D721Med (cell line): ENCODE results near the gene TMEM223.
A peak's percentile ranks its signal among the peaks of the same experiment; 100 is the strongest.

ENCODE experiments used
- DNase-seq: peaks from one replicate; pipeline ENCODE4 v3.0.0; 2011; ENCODE audit warnings: low spot score; ENCODE audit not compliant: insufficient read length
- FAIRE-seq: peaks from 2 replicates; lab custom pipeline; 2011; peaks lifted over from hg19 to GRCh38; lab: Jason Lieb, UNC
- TF ChIP-seq, protein P1 (sequence below): IDR thresholded peaks from 2 replicates; pipeline ENCODE4 v1.5.1; 2012; ENCODE audit warnings: mild to moderate bottlenecking, control low read depth; ENCODE audit not compliant: insufficient read depth; ENCODE audit errors: missing control alignments

Gene TMEM223

DNA sequence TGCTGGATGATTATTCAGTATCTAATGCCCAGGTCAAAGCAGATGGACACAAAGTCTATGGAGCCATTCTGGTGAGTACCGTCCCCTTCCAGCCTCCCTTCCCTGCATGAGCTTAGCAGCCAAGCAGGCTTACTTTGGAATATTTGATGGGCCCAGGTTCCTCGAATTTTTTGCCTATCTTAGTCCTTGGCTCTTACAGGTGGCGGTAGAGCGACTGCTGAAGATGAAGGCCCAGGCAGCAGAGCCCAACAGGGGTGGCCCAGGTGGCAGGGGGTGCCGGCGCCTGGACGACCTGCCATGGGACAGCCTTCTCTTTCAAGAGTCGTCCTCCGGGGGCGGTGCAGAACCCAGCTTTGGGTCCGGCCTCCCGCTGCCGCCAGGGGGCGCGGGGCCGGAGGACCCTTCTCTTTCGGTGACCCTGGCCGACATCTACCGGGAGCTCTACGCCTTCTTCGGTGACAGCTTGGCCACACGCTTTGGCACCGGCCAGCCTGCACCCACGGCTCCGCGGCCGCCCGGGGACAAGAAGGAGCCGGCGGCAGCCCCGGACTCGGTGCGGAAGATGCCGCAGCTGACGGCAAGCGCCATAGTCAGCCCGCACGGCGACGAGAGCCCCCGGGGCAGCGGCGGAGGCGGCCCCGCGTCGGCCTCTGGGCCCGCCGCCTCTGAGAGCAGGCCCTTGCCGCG is 5.3 kb downstream of the TMEM223 start:
- DNase-seq: peak; percentile 78
- FAIRE-seq: no peak
- TF ChIP-seq, protein P1, sequence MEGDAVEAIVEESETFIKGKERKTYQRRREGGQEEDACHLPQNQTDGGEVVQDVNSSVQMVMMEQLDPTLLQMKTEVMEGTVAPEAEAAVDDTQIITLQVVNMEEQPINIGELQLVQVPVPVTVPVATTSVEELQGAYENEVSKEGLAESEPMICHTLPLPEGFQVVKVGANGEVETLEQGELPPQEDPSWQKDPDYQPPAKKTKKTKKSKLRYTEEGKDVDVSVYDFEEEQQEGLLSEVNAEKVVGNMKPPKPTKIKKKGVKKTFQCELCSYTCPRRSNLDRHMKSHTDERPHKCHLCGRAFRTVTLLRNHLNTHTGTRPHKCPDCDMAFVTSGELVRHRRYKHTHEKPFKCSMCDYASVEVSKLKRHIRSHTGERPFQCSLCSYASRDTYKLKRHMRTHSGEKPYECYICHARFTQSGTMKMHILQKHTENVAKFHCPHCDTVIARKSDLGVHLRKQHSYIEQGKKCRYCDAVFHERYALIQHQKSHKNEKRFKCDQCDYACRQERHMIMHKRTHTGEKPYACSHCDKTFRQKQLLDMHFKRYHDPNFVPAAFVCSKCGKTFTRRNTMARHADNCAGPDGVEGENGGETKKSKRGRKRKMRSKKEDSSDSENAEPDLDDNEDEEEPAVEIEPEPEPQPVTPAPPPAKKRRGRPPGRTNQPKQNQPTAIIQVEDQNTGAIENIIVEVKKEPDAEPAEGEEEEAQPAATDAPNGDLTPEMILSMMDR: peak; percentile 83

DNA sequence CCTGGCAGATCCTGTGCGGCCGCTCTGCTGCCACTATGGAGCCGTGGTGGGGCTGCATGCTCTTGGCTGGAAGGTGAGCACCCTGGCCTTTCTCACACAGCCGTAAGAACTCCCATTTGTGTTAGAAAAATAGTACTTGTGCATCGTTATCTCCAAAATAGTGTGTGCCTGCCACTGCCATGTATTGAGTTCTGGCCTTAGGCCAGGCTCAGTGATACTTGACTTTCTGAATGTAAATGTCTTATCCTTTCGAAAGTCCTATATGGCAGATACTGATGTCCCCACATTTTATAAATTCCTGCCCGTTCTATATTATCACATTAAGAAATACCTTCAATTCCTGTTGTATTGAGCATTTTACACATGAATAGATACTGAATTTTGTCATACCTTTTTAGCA is 9.1 kb downstream of the TMEM223 start:
- FAIRE-seq (no peak), DNase-seq (no peak)
- TF ChIP-seq, protein P1: no peak

- DNase-seq (no peak), FAIRE-seq (no peak)
- TF ChIP-seq, protein P1: no peak
These were observed 13.4 kb downstream of the TMEM223 start for GRCh38 chr11:62778441-62778840.

GRCh38 chr11:62777389-62777788 is 14.4 kb downstream of the TMEM223 start:
- TF ChIP-seq, protein P1: no peak
- no peak for FAIRE-seq
- DNase-seq: no peak

DNA sequence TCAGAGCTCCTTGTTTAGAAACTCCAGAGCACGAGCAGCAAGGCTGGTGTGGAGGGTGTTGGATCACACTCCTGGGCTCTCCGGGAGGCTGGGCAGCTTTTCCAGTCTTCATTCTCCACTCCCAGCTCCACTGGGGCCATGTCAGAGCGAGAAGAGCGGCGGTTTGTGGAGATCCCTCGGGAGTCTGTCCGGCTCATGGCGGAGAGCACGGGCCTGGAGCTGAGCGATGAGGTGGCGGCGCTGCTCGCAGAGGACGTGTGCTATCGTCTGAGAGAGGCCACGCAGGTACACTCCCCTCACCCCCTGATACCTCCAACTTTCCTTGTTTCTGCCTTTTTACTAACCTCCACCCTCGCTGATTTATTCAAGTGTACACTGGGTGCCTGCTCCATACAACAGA is 16.2 kb downstream of the TMEM223 start:
- TF ChIP-seq, protein P1: no peak
- DNase-seq (no peak), FAIRE-seq (no peak)

DNA sequence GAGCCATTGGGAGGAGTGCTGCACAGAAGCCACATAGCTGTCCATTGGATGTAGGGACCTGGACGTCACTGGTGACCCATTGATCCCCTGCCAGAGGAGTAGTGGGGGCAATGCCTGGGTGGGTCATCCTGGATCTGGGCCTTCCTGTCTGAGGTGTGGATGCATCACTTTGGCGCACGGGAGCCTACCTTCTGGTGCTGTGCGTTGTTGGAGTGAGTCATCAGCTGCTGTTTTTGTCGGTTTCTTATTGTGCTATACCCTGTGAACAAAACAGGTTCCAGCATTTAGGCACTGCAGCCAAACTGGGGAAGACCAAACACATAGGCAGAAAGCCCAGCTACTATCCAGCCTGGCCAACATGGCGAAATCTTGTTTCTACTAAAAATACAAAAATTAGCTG is 17.4 kb downstream of the TMEM223 start:
- FAIRE-seq: no peak
- DNase-seq: no peak

More for the DNA sequence above, 17.4 kb downstream of the TMEM223 start:
- TF ChIP-seq, protein P1: no peak
